NCI-H187 treated with DMSO at 0.1 percent for 48 hours (cell line): ENCODE measurements around the gene KIF12.
"Not testable (repeated sequence)": the region's sequence is repeated elsewhere in the genome, so short reads cannot be mapped to it uniquely, and the experiment has no call there.

Experiments used
- DNase-seq: peaks from one replicate; lab custom pipeline; 2025; lab: John Stamatoyannopoulos, UW

Gene KIF12

GRCh38 chr9:114046237-114046755, 52.8 kb downstream of the KIF12 start:
- no peak for DNase-seq

GRCh38 chr9:114043660-114044059, 55.4 kb downstream of the KIF12 start:
- DNase-seq = not testable (repeated sequence)
